Measurements from ENCODE around the gene ENDOG. TPM values are rescaled to one million over a fixed set of nuclear protein-coding genes. Genes with fewer than 3 reads are reported as not detected.

Gene ENDOG
- total RNA-seq, 4 donors from 2014 or later, result 9.9 to 53.6 (median 40.5) TPM

- Histone ChIP-seq H3K27ac (no peak overlapping the region), H3K4me3 (no peak overlapping the region), H3K27me3 (no peaks in the 10 kb centered on the region), H3K36me3 (peaks cover 0 to 33% (median 0%) of the 10 kb centered on the region in 3 donors), H3K9me3 (no peaks in the 10 kb centered on the region), H3K4me1 (no peaks in the 10 kb centered on the region)
- DNase-seq, result no peak
- no peak for TF ChIP-seq POLR2A (IDR thresholded peaks at IDR 0.05)
- TF ChIP-seq, protein P1, sequence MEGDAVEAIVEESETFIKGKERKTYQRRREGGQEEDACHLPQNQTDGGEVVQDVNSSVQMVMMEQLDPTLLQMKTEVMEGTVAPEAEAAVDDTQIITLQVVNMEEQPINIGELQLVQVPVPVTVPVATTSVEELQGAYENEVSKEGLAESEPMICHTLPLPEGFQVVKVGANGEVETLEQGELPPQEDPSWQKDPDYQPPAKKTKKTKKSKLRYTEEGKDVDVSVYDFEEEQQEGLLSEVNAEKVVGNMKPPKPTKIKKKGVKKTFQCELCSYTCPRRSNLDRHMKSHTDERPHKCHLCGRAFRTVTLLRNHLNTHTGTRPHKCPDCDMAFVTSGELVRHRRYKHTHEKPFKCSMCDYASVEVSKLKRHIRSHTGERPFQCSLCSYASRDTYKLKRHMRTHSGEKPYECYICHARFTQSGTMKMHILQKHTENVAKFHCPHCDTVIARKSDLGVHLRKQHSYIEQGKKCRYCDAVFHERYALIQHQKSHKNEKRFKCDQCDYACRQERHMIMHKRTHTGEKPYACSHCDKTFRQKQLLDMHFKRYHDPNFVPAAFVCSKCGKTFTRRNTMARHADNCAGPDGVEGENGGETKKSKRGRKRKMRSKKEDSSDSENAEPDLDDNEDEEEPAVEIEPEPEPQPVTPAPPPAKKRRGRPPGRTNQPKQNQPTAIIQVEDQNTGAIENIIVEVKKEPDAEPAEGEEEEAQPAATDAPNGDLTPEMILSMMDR (IDR thresholded peaks at IDR 0.05), result no peak
These were observed 8.5 kb upstream of the ENDOG start for GRCh38 chr9:128809831-128810230.

DNA sequence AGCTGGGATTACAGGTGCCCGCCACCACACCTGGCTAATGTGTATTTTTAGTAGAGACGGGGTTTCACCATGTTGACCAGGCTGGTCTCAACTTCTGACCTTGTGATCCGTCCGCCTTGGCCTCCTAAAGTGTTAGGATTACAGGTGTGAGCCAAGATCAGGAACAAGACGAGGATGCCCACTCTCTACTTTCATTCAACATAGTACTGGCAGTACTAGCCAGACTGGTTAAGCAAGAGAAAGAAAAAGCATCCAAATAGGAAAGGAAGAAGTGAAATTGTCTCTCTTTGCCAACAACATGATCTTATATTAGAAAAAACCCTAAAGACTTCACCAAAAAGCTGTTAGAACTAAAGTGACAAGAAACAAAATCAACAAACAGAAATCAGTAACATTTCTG lies 7.4 kb upstream of the ENDOG start:
- no peaks in the 10 kb centered on the region for H3K27me3 ChIP-seq
- no peak for TF ChIP-seq POLR2A (IDR thresholded peaks at IDR 0.05)
- peaks cover 0 to 23% (median 0%) of the 10 kb centered on the region in 3 donors for H3K36me3 ChIP-seq
- H3K4me1 ChIP-seq, result no peaks in the 10 kb centered on the region
- DNase-seq, result no peak
- no peak overlapping the region for H3K27ac ChIP-seq
- H3K4me3 ChIP-seq, result no peak overlapping the region
- H3K9me3 ChIP-seq, result no peaks in the 10 kb centered on the region

DNA sequence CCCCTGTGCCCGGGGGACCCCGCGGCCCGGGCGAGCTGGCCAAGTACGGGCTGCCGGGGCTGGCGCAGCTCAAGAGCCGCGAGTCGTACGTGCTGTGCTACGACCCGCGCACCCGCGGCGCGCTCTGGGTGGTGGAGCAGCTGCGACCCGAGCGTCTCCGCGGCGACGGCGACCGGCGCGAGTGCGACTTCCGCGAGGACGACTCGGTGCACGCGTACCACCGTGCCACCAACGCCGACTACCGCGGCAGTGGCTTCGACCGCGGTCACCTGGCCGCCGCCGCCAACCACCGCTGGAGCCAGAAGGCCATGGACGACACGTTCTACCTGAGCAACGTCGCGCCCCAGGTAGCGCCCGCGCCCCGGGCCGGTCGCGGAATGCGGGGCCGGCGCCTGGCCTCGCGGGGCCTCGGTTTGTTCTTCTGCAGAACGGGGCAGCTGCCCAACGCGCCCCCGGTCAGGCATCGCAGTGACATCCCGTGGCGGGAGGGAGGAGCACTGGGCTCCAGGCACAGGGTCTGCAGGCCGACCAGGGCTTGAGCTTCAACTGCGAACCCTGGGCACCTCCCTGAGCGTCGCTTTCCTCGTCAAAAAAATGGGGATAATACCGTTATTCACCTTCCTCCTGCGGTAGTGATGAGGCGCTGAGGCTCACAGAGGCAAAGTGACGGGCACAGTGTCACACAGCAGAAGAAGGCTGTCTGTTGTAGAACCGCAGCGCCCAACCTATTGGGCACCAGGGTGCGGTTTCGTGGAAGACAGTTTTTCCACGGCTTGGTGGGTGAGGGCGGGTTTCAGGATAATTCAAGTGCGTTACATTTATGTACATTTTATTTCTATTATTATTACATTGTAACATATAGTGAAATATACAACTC lies 777 bp downstream of the ENDOG start:
- TF ChIP-seq, protein P1 (IDR thresholded peaks at IDR 0.05), result no peak
- no peak for TF ChIP-seq POLR2A (IDR thresholded peaks at IDR 0.05)
- Histone ChIP-seq H3K4me1 (peaks cover 4 to 17% (median 8%) of the 10 kb centered on the region in 4 donors), H3K9me3 (no peaks in the 10 kb centered on the region), H3K4me3 (peak overlapping the region; percentile 65 to 88 (median 85)), H3K36me3 (peaks cover 0 to 35% (median 0%) of the 10 kb centered on the region in 3 donors), H3K27ac (peak overlapping the region; percentile 79 to 93 (median 86)), H3K27me3 (no peaks in the 10 kb centered on the region)
- DNase-seq, result peak in 2 of 3 donors; percentile 43 to 63

GRCh38 chr9:128819716-128820664 lies 1.7 kb downstream of the ENDOG start:
- H3K9me3 ChIP-seq, result no peaks in the 10 kb centered on the region
- H3K27ac ChIP-seq, result peak overlapping the region in 2 of 4 donors; percentile 12 to 18
- no peak for DNase-seq
- H3K27me3 ChIP-seq, result no peaks in the 10 kb centered on the region
- H3K4me3 ChIP-seq, result peak overlapping the region in 1 of 4 donors; percentile 86
- TF ChIP-seq, protein P1 (IDR thresholded peaks at IDR 0.05), result no peak
- no peak for TF ChIP-seq POLR2A (IDR thresholded peaks at IDR 0.05)
- peaks cover 4 to 17% (median 8%) of the 10 kb centered on the region in 4 donors for H3K4me1 ChIP-seq
- peaks cover 0 to 44% (median 0%) of the 10 kb centered on the region in 3 donors for H3K36me3 ChIP-seq

GRCh38 chr9:128820665-128821583 lies 2.6 kb downstream of the ENDOG start:
- Histone ChIP-seq H3K36me3 (peaks cover 0 to 53% (median 0%) of the 10 kb centered on the region in 3 donors), H3K27ac (peak overlapping the region in 1 of 4 donors; percentile 12)
- DNase-seq, result no peak

More at GRCh38 chr9:128820665-128821583, 2.6 kb downstream of the ENDOG start:
- no peak for TF ChIP-seq POLR2A (IDR thresholded peaks at IDR 0.05)
- TF ChIP-seq, protein P1 (IDR thresholded peaks at IDR 0.05), result no peak
- H3K9me3 ChIP-seq, result no peaks in the 10 kb centered on the region
- peaks cover 4 to 17% (median 8%) of the 10 kb centered on the region in 4 donors for H3K4me1 ChIP-seq
- H3K4me3 ChIP-seq, result no peak overlapping the region
- no peaks in the 10 kb centered on the region for H3K27me3 ChIP-seq

Data from Peyer's patch (tissue), 4 donors.